ENCODE data around the gene KPNA6.
"Not testable (repeated sequence)": the region's sequence is repeated elsewhere in the genome, so short reads cannot be mapped to it uniquely, and the experiment has no call there.

The KPNA6 gene

DNA sequence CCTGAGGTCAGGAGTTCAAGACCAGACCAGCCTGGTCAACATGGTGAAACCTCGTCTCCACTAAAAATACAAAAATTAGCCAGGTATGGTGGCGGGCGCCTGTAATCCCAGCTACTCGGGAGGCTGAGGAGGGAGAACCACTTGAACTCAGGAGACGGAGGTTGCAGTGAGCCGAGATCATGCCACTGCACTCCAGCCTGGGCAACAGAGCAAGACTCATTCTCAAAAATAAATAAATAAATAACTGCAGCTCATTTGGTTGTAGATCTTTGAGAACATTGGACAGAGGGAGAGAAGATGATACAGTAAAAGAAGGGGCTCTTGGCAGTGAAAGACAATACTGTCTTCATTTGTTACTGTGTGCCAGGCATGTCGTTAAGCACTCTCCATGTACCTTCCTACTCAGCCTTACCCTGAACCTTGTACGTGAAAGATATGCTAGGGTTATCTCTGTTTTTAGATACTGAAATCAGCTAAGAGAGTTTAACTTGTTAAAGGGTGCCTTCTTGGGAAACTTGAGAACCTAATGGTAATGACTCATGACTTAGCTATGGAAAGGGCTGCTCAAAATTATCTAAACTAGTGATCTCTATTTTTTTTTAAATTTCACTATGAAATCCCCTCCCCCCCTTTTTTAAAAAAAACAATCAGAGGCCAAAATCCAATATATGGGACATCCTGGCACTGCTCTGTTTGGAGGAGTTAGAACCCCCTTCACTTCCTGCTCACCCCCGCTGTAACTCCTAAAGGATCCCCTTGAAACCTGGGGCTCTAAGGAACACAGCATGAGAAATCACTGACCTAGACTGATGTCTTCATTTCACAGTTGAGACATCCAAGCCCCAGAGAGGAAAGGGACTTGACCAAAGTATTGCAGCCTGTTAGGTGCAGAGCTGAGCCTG lies 6.8 kb upstream of the KPNA6 start:
- DNase-seq: no peak

DNA sequence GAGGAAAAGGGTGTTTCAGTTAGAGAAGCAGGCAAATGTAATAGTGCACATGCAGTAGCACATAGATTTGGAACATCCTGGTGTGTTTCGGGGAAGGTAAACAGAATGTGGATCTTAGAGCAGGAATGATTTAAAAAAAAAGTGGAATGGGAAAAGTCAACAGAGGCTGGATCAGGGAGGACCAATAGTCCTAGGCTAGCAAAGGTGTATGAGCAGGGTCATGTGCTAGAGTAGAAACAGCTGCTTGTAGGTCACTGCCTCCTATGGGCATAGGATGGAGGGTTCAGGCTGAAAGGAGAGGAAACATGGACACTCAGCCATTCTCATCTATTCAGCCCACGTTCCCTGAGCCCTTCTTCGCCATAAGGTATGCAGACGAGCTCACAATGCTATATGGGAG lies 3.7 kb upstream of the KPNA6 start:
- DNase-seq: no peak

DNA sequence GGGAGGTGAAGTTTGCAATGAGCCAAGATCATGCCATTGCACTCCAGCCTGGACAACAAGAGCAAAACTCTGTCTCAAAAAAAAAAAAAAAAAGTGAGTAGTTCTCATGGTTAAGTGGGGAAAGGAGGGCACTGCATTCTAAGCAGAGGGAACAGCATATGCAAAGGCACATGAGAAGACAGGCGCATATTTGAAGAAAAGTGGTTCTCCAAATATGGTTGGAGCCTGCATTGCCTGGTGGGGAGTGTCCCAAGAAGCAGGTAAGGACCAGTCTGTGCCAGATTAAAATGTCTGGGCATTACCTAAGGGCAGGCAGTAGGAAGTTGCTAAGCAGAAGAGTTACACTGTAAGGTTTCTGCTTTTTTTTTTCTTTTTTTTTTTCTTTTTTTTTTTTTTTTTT lies 2.5 kb upstream of the KPNA6 start:
- DNase-seq: no peak

DNA sequence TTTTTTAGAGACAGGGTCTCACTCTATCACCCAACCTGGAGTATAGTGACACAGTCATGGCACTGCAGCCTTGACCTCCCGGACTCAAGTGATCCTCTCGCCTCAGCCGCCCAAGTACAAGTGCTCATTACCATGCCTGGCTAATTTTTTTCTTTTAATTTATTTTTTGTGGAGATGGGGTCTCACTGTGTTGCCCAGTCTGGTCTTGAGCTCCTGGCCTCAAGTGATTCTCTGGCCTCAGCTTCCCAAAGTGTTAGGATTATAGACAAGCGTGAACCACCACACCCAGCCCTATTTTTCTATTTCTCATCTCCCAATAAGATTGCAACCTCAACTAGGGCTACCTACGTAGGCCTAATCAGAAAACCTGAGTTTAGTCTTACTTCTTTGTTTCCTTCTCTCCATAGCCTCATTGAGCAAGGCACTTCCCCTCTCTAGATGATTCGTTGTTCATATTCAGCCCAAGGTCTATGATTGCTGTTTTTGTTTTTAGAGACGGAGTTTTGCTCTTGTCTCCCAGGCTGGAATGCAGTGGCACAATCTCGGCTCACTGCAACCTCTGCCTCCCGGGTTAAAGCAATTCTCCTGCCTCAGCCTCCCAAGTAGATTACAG lies 1.1 kb upstream of the KPNA6 start:
- DNase-seq: no peak

DNA sequence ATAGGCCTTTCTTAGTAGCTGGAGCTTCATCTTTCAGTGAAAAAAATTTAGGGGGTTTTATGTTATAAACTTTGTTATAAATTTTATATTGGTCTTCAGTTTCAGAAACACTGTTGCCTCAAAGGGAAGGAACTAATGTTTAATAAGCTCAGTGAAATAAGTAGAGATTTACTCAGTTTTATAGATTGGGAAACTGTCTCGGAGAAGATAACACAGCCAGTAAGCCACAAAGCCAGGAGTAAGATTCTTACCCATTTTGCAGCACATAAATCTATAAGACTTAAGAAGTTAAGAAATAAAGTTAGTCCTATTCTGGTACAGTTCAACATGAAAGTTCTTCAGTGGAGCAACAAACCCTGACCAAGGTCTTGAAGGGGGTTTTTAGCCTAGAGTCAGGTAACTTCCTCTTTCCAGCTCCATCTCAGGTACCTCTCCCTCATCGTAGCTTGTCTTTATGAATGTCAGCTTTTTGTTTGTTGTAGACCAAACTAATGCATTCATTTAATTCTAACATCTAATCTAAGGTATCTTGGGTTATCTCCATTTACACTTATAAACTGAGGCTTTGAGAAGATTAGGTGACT lies 3.3 kb downstream of the KPNA6 start:
- DNase-seq: no peak

DNA sequence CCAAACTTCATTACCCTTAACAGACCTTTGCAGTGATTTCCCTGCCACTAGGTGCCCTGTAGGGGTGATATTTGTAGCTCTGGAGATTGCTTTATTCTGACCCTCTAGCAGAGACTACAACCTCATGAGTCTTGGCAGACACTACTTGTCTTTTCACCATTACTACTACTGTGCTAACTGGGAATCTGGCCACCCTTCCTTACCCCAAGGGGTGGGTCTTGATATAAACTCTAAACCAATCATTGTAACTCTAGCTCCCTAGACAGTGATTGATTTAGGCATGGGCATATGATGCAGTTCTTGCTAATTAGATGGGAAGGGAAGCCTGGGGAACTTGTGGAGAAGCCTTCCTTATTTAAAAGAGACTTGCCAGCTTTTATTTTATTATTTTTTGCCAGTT lies 3.9 kb downstream of the KPNA6 start:
- no peak for DNase-seq

DNA sequence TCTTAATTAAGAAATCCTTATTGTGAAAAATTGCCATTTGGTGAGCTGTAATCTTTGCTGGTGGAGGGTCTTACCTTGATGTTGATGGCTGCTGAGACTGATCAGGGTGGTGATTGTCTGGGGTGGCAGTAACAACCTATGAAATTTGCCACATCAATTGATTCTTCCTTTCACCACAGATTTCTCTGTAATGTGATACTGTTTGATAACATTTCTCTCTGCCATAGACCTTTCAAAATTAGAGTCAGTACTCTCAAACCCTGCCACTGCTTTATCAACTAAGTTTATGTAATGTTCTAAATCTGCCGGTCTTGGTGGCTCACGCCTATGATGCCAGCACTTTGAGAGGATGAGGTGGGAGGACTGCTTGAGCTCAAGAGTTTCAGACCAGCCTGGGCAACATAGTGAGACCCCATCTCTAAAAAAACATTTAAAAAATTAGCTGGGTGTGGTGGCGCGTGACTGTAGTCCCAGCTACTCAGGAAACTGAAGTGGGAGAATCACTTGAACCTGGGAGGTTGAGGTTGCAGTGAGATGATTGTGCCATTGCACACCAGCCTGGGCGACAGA lies 5.0 kb downstream of the KPNA6 start:
- no peak for DNase-seq

DNA sequence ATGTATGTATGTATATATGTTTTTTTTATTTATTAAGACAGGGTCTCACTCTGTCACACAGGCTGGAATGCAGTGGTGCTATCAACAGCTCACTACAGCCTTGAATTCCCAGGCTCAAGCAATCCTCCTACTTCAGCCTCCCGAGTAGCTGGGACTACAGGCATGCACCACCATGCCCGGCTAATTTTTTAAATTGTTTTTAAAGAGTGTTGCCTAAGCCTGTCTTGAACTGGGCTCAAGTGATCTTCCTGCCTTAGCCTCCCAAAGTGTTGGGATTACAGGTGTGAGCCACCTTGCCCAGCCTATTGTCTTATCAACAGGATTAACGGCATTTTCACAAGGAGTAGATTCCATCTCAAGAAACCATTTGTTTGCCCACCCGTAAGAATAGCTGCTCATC lies 5.6 kb downstream of the KPNA6 start:
- not testable (repeated sequence) for DNase-seq

DNA sequence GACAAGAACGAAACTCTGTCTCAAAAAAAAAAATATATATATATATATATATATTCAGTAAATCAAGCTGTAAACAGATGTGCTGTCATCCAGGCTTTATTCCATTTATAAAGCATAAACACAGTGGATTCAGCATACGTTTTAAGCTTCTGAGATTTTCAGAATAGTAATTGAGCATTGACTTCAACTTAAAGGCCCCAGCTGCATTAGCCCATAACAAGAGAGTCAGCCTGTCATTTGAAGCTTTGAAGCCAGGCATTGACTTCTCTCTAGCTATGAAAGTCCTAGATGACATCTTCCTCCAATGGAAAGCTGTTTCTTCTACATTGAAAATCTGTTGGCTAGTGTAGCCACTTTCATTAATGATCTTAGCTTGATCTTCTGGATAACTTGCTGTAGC lies 6.6 kb downstream of the KPNA6 start:
- DNase-seq: no peak

DNA sequence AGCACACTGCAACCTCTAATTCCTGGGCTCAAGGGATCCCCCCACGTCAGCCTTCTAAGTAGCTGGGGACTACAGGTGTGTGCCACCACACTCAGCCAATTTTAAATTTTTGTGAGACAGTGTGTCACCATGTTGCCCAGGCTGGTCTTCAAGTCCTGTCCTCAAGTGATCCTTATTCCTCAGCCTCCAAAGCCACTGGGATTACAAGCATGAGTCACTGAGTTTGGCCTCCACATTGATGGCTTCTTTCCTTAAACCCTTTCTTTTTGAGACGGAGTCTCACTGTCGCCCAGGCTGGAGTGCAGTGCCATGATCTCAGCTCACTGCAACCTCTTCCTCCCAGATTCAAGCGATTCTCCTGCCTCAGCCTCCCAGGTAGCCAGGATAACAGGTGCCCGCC lies 7.6 kb downstream of the KPNA6 start:
- DNase-seq: no peak

DNA sequence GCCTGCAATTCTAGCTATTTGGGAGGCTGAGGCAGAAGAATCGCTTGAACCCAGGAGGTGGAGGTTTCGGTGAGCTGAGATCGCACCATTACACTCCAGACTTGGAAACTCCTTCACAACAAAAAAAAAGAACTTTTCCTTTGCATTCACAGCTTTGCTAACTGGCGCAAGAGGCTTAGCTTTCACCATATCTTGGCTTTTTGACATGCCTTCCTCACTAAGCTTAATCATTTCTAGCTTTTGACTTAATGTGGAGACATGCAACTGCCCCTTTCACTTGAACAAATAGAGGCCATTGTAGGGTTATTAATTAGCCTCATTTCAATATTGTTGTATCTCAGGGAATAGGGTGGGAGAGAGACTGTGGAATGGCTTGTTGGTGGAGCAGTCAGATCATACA lies 8.7 kb downstream of the KPNA6 start:
- no peak for DNase-seq

DNA sequence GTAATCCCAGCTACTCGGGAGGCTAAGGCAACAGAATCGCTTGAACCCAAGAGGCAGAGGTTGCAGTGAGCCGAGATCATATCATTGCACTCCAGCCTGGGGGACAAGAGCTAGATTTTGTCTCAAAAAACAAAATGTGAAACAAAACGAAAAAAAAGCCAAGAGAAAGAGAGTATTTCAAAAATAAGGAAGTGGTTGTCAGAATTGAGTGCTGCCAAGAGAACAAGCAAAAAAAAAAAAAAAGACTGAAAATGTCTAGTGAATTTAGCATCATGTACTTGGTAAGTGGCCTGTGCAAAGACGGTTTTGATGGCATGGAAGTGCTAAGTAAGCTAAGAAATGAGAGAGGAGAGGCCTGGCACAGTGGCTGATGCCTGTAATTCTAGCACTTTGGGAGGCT lies 14.3 kb downstream of the KPNA6 start:
- no peak for DNase-seq

DNA sequence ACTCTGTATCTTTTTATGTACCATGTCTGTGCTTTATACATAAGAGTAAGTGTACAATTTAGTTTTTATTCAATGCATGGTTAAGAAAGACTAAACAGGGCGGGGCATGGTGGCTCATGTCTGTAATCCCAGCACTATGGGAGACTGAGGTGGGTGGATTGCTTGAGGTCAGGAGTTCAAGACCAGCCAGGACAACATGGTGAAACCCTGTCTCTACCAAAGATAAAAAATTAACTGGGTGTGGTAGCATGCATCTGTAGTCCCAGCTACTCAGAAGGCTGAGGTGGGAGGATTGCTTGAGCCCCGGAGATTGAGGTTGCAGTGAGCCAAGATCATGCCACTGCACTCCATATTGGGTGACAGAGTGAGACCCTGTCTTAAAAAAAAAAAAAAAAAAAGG lies 15.5 kb downstream of the KPNA6 start:
- not testable (repeated sequence) for DNase-seq

DNA sequence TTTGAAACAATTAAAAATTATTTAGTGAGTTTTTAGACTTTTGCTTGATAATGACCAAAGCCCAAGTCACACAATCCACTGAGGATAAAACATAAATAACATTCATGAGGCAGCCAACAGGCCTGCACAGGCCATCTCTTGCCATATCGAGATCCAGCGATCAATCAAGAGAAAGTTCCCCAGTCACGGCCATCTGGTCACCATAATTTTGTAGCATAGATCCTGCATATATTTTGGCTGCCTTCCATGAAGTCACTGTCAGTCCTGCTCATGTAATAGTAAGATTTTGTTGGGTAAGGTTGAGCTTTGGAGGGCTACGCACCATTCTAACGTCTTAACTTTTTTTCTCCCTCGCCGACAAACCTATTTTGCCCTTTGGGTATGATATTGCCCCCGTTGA lies 17.5 kb downstream of the KPNA6 start:
- DNase-seq: no peak

DNA sequence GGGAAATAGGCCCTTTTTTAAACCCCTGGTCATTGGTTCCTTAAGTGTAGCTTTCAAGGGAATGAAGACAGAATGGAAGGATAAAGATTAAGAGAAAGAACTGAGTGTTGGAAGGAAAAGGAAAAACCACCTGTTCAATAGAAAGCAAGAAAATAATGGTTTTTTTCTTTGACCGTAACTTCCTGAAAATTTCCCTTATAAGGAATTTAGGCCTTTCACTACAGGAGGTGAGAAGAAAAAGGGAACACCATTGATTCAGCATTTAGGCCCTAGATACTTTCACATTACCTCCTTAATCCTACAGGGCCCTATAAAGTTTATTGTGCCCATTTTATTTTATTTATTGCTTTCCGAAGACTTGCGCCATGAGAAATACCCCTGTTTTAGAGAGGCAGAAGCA lies 18.9 kb downstream of the KPNA6 start:
- DNase-seq: no peak

DNA sequence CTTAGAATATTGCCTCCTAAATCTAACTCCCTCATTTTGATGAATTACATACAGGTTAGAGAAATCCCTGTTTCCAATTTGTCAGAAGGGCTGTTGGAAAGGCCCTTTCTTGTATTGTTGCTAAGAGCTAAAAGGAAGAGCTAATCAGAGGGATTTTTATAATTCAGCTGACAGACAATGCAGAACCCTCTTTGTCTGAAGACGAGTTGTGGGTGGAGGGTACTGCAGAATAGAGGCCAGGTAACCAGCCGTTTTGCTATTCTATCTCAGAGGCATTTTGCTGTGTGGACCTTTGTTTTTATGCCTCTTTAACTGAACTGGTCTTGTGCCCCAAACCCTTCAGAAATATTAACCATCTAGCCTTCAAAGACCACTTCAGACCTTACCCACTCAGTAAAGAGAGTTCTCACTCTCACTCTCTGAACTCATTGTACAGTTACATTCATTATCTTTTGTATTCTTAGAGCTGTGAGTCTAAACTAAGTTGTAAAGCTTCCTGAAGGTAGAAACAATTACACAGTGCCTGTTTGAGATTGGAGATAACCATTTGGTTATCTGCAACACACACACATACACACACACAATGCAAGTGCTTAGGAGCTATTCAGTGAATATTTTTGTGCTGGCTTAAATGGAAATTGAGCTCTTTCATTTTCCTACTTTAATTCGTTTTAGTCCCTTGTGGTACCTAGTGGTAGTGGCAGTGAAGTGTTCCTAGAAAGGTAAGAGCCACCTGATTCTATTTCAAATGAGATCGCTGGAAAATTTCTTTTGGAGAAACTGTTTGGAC lies 19.7 kb downstream of the KPNA6 start:
- no peak for DNase-seq

DNA sequence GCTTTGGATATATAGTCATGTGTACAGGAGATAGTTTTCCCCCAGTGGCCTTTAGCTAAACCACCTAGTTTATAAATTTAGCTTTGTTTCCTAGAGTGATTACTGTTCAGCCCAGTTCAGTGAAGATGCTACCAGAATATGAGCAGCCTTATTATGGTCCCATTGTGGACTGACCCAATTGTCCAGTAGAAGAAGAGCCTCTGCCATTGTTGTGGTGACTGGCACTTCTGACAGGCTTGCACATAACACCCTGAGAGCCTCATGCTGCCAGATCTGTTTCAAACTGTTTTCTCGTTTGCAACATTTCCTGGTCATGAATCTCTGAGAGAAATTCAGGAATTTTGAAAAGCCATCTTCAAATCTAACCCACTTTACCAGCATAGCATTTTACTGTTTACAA lies 20.6 kb downstream of the KPNA6 start:
- no peak for DNase-seq

DNA sequence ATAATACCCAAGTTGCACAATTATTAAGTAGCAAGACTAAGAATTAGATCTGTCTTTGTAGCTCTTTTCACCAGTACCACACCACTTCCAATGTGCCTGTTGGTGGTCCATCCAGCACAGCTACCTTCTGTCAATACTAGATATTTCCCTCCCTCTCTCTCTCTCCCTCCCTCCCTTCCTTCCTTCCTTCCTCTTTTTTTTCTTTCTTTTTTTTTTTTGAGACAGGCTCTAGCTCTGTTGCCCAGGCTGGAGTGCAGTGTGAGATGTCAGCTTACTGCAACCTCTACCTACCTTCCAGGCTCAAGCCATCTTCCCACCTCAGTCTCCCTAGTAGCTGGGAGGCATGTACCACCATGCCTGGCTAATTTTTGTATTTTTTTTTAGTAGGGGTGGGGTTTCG lies 21.1 kb downstream of the KPNA6 start:
- DNase-seq: no peak

DNA sequence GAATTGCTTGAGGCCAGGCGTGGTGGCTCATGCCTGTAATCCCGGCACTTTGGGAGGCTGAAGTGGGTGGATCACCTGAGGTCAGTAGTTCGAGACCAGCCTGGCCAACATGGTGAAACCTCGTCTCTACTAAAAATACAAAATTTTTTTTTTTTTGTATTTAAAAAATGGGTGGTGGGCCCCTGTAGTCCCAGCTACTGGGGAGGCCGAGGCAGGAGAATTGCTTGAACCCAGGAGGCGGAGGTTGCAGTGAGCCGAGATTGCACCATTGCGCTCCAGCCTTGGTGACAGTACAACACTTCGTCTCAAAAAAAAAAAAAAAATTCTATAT lies 26.1 kb downstream of the KPNA6 start:
- not testable (repeated sequence) for DNase-seq

DNA sequence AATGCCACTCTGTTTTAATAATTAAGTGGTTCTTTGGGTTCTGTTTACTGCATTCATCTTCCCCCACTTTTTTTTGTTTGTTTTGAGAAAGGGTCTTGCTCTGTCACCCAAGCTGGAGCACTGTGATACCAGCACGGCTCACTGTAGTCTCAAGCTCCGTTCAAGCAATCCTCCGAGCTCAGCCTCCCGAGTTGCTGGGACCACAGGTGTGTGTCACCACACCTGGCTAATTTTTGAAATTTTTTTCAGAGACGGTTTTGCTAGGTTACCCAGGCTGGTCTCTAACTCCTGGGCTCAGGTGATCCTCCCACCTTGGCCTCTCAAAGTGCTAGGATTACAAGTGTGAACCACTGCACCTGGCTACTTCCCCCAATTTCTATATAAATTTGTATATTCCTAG lies 29.3 kb downstream of the KPNA6 start:
- DNase-seq: no peak

DNA sequence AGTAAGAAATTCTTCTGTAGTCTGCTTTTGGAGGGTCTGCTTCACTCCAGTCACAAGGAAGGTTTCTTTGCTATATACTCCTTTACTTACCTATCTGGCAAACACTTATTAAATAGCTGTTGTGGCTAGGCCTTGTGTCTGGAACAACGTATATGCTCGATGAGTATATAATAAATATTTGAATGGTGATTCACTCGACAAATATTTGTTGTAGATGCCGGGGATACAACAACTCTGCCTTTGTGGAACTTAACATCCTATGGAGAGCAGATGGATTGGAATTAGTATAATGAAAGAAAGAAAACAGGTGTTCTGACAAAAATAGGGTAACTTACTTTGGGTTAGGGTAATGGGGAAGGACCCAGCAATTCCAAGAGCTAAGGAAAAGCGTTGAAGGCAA lies 31.1 kb downstream of the KPNA6 start:
- no peak for DNase-seq

DNA sequence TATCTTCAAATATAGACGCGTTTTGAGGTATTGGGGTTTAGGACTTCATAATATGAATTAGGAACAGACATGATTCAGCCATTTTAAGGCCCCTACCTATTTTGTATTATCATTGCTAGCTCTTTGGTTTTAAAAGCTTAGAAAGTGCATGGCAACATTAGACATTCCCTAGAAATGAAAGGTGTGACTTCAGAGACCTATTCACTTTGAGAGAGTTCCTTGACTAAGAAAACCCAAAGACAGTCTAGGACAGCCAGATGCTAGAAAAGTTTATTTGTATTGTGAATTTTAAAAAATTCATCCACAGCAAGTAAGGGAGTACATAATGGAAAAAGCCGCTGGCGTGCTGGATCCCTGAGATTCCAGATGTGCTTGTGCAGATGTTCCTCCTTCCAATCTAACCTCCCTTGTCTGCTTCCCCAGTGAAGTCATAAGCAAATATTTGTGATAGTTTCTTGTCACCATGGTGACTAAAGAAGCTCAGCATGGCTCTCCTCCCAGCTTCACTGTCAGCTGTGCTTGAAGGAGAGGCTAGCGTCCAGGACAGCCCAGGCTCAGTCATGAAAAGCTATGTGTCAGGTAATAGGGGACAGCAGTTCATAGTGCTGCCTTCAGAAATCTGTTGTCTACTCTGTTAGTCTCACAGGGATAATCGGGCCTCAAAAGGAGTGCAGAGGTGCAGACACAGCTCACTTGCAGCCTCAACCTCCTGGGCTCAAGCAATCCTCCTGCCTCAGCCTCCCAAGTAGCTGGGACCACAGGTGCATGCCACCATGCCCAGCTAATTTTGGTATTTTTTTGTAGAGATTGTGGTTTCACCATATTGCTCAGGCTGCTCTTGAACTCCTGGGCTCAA lies 34.8 kb downstream of the KPNA6 start:
- DNase-seq: no peak

Data from activated CD4-positive, alpha-beta T cell treated with anti-CD3 and anti-CD28 coated beads for 1 hour (primary cell).